Ovary (tissue), 9 donors: ENCODE results near the gene SFMBT2. TPM values are rescaled to one million over a fixed set of nuclear protein-coding genes. Genes with fewer than 3 reads are reported as not detected.
"Not testable (repeated sequence)": the region's sequence is repeated elsewhere in the genome, so short reads cannot be mapped to it uniquely, and the experiment has no call there.

Experiments used
- DNase-seq, 5 donors: peaks; one replicate each; pipeline ENCODE4 v3.0.0-alpha.2; 2019 to 2020
- H3K27ac ChIP-seq, 2 donors: fragments of 200-600 bp; one replicate each; pipeline versions ENCODE4 v1.5.1 to v1.8.0; 2019 to 2022
- H3K27me3 ChIP-seq: fragments of 200-600 bp; one replicate; pipeline ENCODE4 v1.8.0; 2022
- H3K36me3 ChIP-seq: fragments of 200-600 bp; sonication (generic); one replicate; pipeline ENCODE4 v1.5.1; 2019
- H3K4me1 ChIP-seq: one replicate; pipeline ENCODE4 v1.8.1; 2013; ENCODE audit warnings: mild to moderate bottlenecking, moderate library complexity; ENCODE audit not compliant: insufficient read depth
- H3K4me3 ChIP-seq: fragments of 200-600 bp; sonication (generic); one replicate; pipeline ENCODE4 v1.5.1; 2017
- H3K9me3 ChIP-seq, 2 donors: fragments of 200-600 bp in 1 of 2; sonication (generic) in 1 of 2; one replicate each; pipeline versions ENCODE4 v1.5.1 to v1.8.1; 2013 to 2019; ENCODE audit warnings: mild to moderate bottlenecking in 1 of 2, moderate library complexity in 1 of 2
- CTCF ChIP-seq, 3 donors: fragments of 450-650 bp in 2 of 3; fragments of 200-600 bp in 1 of 3; IDR thresholded peaks; one replicate each; pipeline versions ENCODE4 v1.5.1 to v1.8.0; 2016 to 2022; ENCODE audit warnings: antibody characterized with exemption in 3 of 3, mild to moderate bottlenecking in 1 of 3
- EP300 ChIP-seq: sonication (generic); formaldehyde crosslinking; IDR thresholded peaks from one replicate; pipeline ENCODE4 v1.6.1; 2017; ENCODE audit warnings: antibody characterized with exemption
- POLR2A ChIP-seq: fragments of 450-650 bp; IDR thresholded peaks from one replicate; pipeline ENCODE4 v1.6.1; 2017; ENCODE audit warnings: antibody characterized with exemption, mild to moderate bottlenecking, moderate library complexity
- WGBS, 3 donors: extraction: QIAGEN DNeasy Blood & Tissue Kit in 1 of 3; methylation state at CpG; one replicate each; pipeline versions ENCODE4 v1.1.5 to v1.1.7; 2013 to 2017; 5-methylcytosine and 5-hydroxymethylcytosine counted together
- intact Hi-C, 4 donors: fragments of 100-400 bp; cut with DNase I; formaldehyde crosslinking; loops; one replicate each; pipeline versions ENCODE4 v1.11.0 to v1.15.1; 2022 to 2023
- polyA plus RNA-seq, 2 donors: library from polyadenylated mRNA; stranded (reverse); fragments of 200-250 nt in 1 of 2; fragments of 350-450 nt in 1 of 2; fragmentation: Illumina TruSeq in 1 of 2; extraction: RNeasy Lipid Tissue Mini Kit (QIAGEN cat#74804) in 1 of 2; gene quantifications; one replicate each; pipeline ENCODE4 v1.2.3, GENCODE V29; 2013 to 2014
- total RNA-seq, 7 donors: library from RNA; depleted of rRNA in 2 of 7; stranded (reverse); fragments of >200 nt in 2 of 7; fragmentation: NEBNext Ultra II Directional in 3 of 7; extraction: Animal tissue kit (Norgen Biotek cat#: 25700) in 3 of 7; gene quantifications; one replicate each; pipeline versions ENCODE4 v1.1.0 to v1.2.4, GENCODE V29; 2016 to 2023
- donor health status: DM: no; HTN: no; CAD: no; lungs with moderate emphysema.
- donor health status: DM: no; HTN: no; CAD: no.
- donor health status: Bipolar disorder and iron deficiency.
- donor health status: DM: yes; HTN: yes; CAD: no.
- donor health status: DM: no; HTN: no; CAD: no.
- donor health status: DM: yes; HTN: yes; CAD: no.

SFMBT2 gene
- total and polyA plus RNA-seq, 9 donors, result 5.0 to 28.1 (median 17.8) TPM

GRCh38 chr10:7314170-7314569 lies 96.7 kb downstream of the SFMBT2 start:
- Histone ChIP-seq H3K36me3 (no peaks in the 10 kb centered on the region), H3K27me3 (no peaks in the 10 kb centered on the region), H3K4me3 (no peak overlapping the region), H3K27ac (no peak overlapping the region), H3K9me3 (no peaks in the 10 kb centered on the region), H3K4me1 (peaks cover 5% of the 10 kb centered on the region)
- intact Hi-C loops, result no loop called here
- 91 to 98% (median 97%) methylated on average over 4 of the region's 4 CpGs for WGBS, 3 donors
- DNase-seq, result no peak
- TF ChIP-seq POLR2A, result no peak
- no peak for TF ChIP-seq CTCF (IDR thresholded peaks at IDR 0.05)
- no peak for TF ChIP-seq EP300

DNA sequence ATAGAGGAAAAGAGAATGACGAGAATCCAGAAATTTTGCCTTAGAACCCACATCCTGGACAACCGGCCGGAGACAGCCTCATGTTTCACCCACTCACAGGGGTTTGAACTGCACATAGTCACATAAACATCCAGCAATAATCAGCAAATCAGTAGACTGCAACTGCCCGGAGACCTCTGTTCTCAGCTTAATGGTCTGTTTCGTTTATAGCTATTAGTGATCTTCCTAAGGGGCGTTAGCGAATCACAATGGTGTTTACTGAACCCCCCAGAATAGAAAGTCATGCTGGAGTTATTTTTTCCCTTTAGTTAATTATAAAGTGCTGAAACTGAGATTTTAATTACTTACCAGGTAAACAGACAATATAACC lies 98.4 kb downstream of the SFMBT2 start:
- intact Hi-C loops, result no loop called here
- H3K27ac ChIP-seq, result no peak overlapping the region
- peaks cover 3% of the 10 kb centered on the region for H3K4me1 ChIP-seq
- no peak for TF ChIP-seq POLR2A
- TF ChIP-seq EP300, result no peak
- TF ChIP-seq CTCF (IDR thresholded peaks at IDR 0.05), result no peak
- no peak for DNase-seq
- H3K36me3 ChIP-seq, result no peaks in the 10 kb centered on the region
- no peaks in the 10 kb centered on the region for H3K9me3 ChIP-seq
- no peaks in the 10 kb centered on the region for H3K27me3 ChIP-seq
- WGBS, 3 donors, result 91 to 93% (median 92%) methylated on average over 7 of the region's 7 CpGs
- H3K4me3 ChIP-seq, result no peak overlapping the region

DNA sequence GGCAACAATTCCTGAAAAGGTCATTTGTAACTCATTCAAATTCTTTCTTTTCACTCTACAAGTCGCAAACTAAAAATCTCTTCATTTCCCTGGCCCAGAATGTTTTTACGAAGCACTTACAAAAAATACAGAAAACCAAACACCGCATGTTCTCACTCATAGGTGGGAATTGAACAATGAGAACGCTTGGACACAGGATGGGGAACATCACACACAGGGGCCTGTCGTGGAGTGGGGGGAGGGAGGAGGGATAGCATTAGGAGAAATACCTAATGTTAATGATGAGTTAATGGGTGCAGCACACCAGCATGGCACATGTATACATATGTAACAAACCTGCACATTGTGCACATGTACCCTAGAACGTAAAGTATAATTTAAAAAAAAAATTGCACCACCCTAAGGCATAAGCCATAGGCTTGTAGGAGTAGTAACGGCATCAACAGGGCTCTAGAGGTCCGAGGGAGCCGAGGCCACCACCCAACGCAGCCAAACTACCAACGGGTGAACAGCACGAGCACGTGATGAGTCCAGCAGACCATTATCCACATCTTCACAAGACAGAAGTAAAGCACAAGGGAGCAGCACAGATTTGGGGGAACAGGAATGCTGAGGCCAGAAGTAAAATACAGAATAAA lies 98.9 kb downstream of the SFMBT2 start:
- WGBS, 3 donors, result 86 to 94% (median 93%) methylated on average over 13 of the region's 13 CpGs
- H3K4me3 ChIP-seq, DNase-seq, H3K27me3 ChIP-seq, intact Hi-C loops, H3K4me1 ChIP-seq, H3K9me3 ChIP-seq, H3K27ac ChIP-seq, H3K36me3 ChIP-seq: not testable (repeated sequence)

DNA sequence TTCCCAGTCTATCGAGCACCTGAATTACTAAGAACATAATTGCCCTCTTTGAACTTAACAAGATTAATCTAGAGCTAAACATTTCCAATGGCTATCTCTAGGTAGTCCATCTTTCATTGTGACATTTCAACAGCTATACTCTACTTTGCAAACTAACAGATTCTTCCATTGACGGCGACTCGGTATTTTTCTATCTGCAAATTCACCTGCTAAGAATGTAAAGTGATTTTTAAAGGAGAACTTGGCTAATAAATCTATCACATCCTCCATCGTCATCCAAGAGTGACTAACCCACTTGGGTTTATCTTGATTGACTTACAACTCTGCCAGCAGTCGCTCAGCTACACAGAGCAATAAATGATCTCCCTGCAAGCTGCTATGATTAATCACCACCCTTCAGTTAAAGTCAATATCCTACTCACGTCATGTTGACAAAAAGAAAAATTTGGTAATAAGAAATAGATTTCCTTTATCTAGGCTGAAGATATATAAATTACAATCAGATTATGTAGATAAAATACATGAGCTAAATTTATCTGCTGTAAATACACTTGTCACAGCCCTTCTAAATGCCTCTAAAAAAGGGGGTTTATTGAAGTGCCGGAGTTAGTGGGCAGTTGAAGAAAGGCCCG lies 99.5 kb downstream of the SFMBT2 start:
- intact Hi-C loops, result no loop called here
- Histone ChIP-seq H3K27me3 (no peaks in the 10 kb centered on the region), H3K4me3 (no peak overlapping the region), H3K27ac (no peak overlapping the region), H3K9me3 (no peaks in the 10 kb centered on the region), H3K36me3 (no peaks in the 10 kb centered on the region), H3K4me1 (peaks cover 3% of the 10 kb centered on the region)
- DNase-seq, result no peak
- WGBS, 3 donors, result 81 to 90% (median 90%) methylated on average over 9 of the region's 9 CpGs
- TF ChIP-seq POLR2A, result no peak
- no peak for TF ChIP-seq EP300
- no peak for TF ChIP-seq CTCF (IDR thresholded peaks at IDR 0.05)

GRCh38 chr10:7310076-7310475 lies 100.8 kb downstream of the SFMBT2 start:
- 95 to 98% (median 96%) methylated on average over 8 of the region's 8 CpGs for WGBS, 3 donors
- TF ChIP-seq CTCF (IDR thresholded peaks at IDR 0.05), result no peak
- no peak for TF ChIP-seq EP300
- no peak for TF ChIP-seq POLR2A
- H3K27ac ChIP-seq, result no peak overlapping the region
- no peak overlapping the region for H3K4me3 ChIP-seq
- no peaks in the 10 kb centered on the region for H3K9me3 ChIP-seq
- no peak for DNase-seq
- no peaks in the 10 kb centered on the region for H3K36me3 ChIP-seq
- no peaks in the 10 kb centered on the region for H3K27me3 ChIP-seq
- intact Hi-C loops, result no loop called here
- H3K4me1 ChIP-seq, result no peaks in the 10 kb centered on the region
